GM18909 (cell line): ENCODE results near the gene HSF5.

Source experiments
- ATAC-seq: cut with Tn5 transposase; IDR thresholded peaks from one replicate; pipeline ENCODE4 v1.9.1; 2021; ENCODE audit warnings: mild to moderate bottlenecking; ENCODE audit not compliant: unreplicated experiment, poor library complexity

HSF5 gene

DNA sequence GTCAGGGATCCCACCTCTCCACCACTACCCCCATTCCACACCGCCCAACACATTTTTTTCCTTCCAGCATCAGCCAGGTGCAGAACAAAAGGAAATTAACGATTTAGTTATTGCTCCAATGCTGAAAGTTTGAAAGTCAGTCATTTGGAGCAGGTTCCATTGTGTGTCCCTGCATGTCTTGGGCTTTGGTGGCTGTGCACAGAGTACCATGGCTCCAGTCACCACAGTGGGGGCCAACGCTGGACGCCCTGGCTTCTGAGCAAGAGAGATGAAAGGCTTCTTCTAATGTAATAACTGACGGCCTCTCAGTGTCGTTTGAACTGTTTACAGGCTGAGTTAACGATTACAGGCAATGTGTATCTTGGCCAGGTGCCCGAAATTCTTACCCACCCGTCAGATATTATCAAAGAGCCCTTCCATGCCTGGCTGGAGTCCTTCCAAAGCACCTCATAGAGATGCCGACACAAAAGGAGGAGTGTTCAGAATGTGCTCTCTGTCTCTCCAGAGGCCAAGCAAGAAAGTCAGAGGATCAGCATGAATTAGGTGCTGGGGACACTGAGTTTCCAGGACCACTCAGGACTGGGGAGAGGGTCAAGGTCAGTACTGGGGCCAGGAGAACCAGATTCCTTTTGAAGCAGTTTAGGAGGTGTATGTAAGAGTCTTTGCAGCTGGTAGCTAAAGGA is 96.8 kb downstream of the HSF5 start:
- no peak for ATAC-seq

DNA sequence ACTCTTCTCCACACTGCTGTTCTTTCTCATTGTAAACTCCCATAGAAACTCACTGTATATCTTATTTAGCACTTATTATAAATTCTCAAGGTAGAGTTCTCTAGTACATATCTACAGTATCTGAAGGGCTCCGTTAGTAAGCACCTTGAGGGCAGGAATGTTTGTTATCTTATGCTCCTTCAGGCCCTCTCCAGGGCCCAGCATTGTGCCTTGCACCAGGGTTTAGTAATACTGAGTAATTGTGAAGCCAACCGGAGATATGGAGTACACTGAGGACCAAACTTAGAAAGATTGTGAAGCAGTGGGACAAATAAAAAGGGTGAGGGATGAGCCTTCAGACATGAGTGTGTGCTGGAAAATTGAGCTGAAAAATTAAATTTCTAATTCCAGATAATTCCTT is 97.3 kb downstream of the HSF5 start:
- no peak for ATAC-seq

DNA sequence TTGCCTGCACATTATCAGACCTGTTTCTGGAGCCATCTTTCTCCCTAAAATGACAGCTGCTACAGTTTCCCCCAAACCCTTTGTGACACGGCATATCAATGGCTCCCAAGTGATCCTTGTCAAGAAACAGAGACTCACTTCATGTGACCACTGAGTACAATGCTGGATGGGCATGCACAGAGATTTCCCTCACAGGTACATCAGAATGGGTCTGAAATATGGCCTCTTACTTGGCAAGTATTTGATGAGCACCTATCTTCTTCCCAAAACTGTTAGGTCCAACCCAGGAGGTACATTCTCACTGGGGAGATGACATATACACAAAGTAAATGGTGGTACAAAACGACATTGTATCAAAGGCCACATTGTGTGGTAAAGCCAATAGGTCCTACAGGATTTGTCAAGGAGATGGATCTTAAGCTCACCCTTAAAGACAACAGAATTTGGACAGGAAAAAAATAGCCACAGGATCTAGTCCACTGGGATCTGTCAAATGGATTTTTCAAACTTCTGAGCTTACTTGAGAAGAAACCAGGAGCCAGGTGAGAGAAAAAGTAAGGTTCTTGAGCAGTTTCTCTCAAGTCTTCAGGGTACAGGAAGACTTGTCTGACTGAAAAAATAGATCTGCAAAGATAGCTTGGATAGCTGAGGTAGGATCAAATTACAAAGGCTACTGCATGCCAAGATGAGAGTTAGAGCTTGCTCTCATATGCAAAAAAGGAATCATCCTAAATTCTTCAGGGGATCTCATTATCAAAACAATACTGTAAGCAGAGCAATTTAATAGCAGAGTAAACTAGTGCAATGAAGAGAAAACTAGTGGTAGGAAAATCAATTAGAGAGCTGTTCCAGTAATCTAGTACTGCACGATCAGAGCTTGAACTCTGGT is 99.7 kb downstream of the HSF5 start:
- no peak for ATAC-seq

DNA sequence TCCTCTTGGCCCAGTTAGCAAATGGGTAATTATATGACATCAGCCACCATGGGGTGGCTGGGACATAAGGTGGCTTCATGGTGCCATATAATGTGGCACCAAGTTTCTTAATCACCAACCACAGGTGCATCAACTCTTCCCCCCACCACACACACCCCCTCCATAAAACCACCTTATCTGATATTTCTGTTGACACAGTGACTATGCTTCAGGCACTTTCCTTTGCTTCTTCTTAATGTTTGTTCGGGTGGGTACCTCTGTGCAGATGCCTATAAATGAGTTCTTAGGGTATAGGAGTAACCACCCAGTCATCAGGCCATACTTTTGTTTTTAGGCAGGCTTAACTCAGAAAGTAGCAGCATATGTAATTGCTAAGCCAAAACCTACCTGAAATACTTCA is 100.4 kb downstream of the HSF5 start:
- no peak for ATAC-seq

GRCh38 chr17:58386708-58387107 is 101.5 kb downstream of the HSF5 start:
- no peak for ATAC-seq

GRCh38 chr17:58385359-58385899 is 102.8 kb downstream of the HSF5 start:
- no peak for ATAC-seq

DNA sequence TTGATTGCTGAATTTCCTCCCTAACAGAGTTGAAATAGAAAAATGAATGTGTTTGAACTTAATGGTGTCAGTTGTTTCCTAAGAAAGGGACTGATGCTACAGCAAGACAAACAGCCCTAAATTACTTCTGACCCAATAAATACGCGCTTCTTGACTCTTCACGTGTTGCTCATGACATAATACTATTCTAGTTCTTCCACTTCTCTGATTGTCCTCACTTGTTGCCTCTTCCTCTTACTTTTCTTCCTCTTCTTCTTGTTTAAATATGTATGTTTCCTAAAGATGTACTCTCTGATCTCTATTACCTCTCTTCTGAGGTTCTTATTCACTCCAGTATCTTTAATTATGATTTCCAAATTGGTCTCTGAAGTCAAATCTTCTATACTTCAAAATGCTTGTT is 103.3 kb downstream of the HSF5 start:
- ATAC-seq, result no peak

DNA sequence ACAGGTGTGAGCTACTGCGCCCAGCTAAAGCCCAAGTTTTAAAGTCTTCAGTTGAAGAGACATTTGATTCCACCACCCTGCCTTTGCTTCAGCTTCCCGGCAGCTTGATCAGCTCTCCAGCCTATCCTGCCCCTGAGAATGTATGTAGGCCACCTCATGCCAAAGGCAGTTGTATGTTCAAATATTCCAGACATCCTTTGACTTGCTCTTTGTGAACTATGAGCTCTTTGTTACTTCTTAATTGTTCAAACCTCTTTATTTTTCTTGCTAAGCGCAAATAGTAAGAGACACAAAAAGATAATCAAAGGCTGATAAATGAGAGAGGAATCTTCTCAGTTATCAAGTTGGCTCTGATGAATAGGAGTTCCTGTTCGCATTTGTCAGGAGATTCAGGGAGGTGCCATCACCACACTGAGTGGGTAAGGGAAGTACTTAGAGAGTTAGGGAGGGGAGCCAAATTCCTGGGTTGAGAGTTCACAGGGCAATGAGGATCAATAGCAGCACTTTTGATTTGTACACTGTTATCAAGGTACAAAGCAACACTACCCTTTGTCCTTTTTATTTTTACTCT is 104.2 kb downstream of the HSF5 start:
- no peak for ATAC-seq

- ATAC-seq, result no peak
Observed at GRCh38 chr17:58382872-58383242, 105.4 kb downstream of the HSF5 start.

GRCh38 chr17:58382108-58382871 is 105.9 kb downstream of the HSF5 start:
- peak; percentile 61 for ATAC-seq

DNA sequence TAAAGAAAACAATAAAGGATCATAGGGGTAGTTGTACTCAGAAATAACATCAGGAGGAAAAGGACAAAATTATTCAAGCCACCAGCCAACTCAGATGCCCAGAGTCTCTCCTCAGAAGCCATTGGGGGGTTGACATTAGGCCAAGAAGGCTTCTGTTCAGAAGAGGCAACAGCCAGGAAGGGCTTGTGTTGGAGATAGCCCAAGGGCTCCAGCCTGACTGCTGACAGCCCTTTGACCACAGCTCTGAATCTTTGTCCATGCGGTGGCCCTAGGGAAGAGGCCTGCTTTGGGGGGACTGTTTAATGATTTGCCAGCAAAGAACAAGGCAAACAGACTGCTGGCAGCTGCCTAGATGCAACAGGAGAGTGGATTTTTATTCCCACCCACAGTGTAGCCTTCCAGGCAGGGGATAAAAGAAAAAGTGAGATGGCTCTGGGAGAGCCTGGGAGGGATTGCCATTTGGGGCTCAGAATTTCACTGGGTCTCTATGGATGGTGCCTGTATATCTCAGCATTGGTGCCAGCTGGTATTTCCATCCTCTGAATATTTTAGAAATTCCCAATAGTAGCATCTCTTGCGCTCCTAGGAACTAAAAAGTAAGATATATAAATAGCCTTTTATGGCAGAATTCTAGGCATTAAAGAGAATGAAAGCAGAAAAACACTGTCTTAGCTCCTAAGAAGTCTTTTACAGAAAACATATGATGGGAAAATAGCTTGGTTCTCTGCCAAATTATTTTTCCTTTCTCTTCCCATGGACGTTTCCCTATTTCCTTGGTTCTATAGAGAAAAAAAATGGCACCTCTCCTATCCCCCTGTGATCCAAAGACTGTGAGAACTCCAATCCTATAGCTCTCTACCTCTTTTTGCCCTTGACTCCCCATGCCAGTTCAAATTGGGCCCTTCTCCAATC is 106.8 kb downstream of the HSF5 start:
- no peak for ATAC-seq

DNA sequence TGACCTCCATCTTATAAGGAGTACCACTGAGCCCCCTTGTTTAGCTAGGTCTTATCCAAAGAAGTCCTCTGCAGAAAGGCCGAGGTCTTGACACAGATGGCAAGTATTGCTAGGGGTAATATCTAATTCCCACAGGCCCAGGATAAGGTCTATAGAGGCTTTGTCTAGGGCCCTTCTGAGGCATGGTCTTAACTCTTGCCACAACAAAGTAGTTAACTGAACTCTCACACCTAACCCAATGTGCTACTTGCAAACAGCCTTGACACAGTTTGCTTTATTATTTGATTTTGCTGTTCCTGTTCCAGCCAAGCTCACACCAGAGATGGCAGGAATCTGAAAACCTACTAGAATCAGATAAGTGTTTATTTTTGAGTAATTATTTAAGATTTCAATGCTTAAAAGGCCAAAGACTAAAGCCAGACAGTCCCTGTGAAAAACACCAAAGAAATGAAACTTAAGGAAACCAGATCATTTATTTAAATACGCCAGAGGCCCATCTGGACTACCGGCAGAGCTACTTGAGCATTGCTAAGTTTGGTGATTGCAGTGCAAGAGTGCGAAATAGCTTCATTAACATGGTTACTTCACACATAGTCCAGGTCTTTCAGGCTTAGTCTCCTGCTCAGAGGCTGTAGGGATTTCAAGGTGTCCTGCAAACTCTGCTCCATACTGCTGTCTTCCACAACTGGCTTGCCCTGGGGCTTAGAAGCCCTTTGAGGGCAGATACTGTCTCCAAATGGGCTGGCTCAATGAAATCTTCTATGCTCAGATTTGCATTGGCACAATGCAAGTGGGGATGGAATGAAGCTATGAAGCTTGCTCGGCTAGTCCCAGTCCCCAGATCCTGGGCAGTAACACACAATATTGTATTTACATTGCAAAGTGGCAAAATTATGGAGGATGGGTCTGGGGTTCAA is 107.7 kb downstream of the HSF5 start:
- no peak for ATAC-seq

DNA sequence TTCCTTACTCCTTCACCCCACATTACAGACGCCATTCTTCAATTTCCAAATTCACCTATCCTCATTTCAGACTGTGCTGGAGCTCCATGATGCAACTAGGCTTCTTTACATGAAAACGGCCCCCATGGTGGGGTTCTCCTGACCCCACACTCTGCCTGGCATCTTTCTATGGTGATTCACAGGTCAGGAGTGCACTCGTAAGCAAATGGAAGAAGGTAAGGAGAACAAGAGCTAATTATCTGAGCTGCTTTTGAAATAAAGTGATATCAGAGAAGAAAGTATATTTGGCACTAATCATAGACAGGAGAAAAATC is 108.7 kb downstream of the HSF5 start:
- no peak for ATAC-seq

DNA sequence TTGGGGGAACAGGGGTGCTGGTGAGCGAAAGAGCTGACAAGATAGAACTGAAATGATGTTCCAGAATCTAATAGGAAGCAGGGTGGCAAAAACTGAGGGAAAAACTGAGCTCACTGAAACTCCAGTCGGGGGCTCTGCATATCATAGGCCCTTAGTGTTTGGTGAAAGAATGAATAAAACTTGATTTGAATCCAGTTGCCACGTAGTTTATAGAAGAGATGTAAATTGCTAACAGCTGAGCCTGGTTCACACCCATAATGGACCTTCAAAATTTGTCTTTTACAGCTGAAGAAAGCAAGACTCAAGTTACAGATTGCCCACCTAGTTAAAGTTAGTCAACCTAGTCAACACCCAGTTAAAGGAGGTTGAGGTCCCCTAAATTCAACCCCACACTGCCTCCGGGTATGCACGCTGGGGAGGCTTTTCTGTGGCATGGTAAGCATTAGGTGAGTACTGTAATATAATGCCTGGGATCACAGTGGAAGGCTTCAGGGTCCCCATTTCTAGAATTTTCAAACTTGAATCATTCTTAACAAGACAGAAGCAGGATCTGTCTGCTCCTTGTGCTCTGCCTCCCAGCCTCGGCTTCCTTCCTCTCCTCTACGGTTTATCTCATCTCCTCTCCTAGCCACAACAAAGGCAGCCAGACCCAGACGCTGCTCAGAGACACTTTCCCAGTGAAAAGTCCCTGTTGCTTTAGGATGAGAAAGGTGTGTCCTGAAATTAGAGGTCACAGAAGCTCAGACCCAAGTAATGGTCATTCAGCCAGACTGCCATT is 109.3 kb downstream of the HSF5 start:
- no peak for ATAC-seq

DNA sequence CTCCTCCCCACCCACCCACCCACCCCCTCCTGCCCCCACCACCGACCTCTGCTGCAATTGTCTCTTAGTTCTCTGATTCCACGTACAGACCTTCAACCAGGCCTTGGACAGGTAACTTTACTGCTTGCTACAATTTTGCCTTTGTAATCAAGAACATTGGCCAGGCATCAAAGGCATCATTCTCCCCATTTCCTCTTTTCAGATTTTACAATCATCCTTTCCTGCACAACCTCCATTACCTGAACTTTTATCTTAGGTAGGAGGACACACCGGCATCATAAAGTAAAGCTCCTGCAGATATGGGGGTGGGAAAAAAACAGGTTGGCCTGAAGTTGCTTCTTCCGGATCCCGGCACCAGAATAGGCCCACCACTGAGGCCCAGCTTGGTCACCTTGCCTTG is 110.5 kb downstream of the HSF5 start:
- ATAC-seq, result no peak

- no peak for ATAC-seq
Observed at GRCh38 chr17:58377093-58377601, 111.1 kb downstream of the HSF5 start.

GRCh38 chr17:58376472-58377000 is 111.7 kb downstream of the HSF5 start:
- ATAC-seq, result no peak
